Activated CD8-positive, alpha-beta memory T cell treated with anti-CD3 and anti-CD28 coated beads, Interleukin-2, amount 50 U/mL, for 1 hour (primary cell): ENCODE measurements around the gene VPREB3.

ENCODE experiments used
- DNase-seq: peaks from one replicate; pipeline ENCODE4 v3.0.0-alpha.2; 2020; ENCODE audit errors: extremely low read depth

The VPREB3 gene

GRCh38 chr22:23782703-23783102, 28.5 kb upstream of the VPREB3 start:
- no peak for DNase-seq

- no peak for DNase-seq
These were observed 28.0 kb upstream of the VPREB3 start for GRCh38 chr22:23782252-23782651.

DNA sequence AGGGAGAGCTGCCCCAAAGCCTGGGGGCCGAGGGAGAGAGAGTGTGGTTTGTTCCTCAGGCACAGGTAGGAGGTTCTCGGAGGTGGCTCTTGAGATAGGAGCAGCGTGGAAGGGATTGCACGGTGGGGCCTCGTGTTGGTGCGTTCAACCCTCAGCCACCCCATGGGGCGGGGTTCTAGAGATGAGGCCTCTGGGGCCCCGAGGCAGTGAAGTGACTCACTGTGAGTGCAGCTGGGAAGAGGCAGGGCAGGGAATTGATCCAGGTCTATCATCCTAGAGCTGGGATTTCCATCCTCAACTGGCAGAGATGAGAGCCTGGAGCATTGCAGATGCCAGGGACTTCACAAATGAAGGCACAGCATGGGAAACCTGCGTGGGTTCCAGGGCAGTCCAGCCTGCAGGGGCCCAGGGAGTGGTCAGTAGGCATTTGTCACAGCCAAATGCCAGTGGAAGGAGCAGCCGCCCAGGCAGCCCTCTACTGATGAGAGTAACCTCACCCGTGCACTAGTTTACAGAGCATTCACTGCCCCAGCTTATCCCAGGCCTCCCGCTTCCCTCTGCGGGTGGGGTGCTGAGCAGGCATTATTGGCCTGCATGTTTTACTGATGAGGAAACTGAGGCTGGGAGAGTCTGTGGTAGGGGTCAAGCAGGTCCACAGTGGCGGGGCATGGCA, 27.4 kb upstream of the VPREB3 start:
- no peak for DNase-seq

DNA sequence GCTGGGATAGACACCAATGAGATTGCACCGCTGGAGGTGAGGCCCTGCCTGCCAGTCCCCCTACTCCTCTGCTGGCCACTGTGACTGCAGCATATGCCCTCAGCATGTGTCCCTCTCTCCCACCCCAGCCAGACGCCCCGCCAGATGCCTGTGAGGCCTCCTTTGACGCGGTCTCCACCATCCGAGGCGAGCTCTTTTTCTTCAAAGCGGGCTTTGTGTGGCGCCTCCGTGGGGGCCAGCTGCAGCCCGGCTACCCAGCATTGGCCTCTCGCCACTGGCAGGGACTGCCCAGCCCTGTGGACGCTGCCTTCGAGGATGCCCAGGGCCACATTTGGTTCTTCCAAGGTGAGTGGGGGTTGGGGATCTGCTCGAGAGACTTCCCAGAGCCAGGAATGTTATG, 26.8 kb upstream of the VPREB3 start:
- no peak for DNase-seq

DNA sequence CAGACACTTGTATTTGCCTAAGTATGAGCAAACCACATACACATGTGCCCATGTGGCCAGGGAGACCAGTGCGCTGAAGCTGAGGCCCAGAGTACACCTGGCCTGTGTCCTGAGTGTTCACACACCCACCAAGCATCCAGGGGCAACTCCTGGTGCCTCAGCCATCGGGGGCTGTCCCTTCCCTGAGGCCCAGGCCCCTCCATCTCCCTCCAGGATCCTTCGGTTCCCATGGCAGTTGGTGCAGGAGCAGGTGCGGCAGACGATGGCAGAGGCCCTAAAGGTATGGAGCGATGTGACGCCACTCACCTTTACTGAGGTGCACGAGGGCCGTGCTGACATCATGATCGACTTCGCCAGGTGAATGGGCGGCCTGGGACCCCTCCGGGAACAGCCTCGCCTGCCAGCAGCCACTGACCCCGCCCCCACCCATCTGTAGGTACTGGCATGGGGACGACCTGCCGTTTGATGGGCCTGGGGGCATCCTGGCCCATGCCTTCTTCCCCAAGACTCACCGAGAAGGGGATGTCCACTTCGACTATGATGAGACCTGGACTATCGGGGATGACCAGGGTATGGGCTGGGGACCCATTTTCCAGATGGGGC, 26.0 kb upstream of the VPREB3 start:
- DNase-seq = no peak

DNA sequence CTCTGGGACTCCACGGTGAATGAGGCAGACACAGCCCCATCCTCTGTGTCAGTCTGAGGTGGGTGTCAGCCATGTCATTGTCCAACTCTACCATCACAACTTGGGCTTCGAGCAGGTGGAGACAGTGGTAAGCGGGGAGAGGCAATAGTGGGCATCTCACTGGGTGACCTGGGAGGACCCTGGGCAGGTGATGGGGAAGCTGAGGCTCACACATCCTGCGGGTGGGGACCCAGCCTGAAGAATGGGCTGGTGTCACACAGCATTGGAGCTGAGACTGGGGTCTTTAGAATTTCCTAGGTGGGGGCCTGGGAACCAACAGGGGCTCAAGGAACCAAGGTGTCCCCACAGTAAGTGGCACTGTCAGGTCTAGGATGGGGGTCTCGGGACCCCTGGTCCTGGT, 25.5 kb upstream of the VPREB3 start:
- no peak for DNase-seq

- DNase-seq = no peak
These were observed 24.9 kb upstream of the VPREB3 start for GRCh38 chr22:23779083-23779482.

GRCh38 chr22:23778577-23778900, 24.3 kb upstream of the VPREB3 start:
- DNase-seq = no peak

- DNase-seq = no peak
These were observed 23.8 kb upstream of the VPREB3 start for GRCh38 chr22:23777776-23778576.

DNA sequence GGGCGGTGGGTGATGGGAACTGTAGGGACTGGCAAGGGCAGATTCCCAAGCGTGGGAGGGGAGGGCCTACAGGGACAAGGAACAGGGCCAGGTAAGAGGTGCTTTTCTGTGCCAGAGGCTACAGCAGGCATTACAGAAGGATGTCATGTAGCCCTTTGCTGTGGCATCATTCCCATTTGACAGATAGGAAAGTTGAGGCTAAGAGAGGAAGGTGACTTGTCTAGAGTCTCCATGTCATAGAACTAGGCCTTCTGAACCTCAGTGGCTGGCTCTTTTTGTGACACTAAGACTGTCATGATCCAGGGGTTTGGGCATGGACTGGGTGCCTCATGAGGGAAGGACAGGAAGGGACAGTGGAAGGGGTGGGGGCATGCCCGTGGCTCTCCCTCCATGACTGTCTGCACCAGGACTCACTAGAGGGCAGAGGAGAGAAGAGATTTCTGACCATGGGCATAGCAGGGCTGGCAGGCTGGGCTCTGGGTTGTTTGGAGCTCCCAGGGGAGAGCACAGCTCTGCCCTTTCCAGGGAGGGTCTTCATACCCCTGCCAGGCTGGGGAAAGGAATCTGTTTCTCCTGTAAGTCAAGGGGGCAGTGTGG, 21.7 kb upstream of the VPREB3 start:
- no peak for DNase-seq

DNA sequence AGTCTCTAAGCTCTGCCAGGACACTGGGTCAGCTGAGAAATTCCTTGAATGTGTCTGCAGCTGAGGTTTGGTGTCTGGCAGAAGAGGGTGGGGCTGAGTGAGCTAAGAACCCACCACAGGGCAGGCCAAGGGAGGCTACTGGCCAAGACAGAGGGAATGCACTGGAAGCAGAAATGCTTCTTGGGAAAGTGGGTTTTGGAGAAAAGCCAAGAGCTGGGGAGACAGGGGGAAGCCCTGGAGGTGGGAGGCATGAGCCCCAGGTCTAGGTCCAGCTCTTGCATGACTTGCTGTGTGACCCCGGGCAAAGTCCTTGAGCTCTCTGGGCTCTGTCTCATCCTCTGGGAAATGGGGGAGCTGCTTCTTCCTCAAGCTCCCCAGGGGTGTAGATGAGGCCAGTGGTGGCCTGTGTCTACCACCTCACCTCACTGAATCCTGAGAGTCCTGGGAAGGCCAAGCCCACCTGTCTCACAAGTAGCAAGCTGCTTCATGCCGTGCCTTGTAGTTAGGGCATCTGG, 20.8 kb upstream of the VPREB3 start:
- DNase-seq = no peak

DNA sequence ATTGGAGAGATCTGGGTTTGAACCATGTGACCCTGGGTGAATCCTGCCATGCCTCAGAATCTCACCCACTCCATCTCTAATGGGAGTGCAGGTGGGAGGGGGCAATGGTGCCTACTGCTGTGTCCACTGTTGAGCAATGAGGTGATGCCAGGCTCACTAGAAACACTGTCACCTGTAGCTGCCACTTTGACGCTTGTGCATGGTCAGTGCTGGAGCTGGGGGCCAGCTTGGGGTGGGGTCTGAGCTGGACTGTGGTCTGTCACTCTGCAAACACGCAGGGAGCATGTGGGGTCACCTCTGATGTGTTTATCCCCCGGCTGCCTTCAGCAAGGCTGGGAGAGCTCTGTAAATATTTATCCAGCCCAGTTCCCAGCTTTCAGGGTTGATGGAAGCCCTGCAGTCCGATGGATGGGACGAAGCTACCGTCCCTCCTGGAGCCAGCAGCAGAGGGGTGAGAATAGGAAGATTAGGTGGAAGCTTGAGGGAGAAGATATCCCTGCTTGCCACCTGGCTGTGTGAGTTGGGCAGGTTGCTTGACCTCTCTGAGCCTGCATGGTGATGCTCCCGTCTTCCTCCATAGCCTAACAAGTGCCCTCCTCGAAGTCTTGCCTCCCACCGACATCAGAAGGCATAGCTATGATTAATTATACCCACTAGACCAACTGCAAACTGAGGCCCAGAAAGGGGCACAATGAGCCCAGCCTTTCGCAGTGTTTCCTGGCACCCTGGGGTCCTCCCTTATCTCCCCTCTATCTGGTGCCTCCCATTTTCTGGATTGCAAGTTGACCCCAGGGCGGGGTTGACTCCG, 20.1 kb upstream of the VPREB3 start:
- DNase-seq = no peak

DNA sequence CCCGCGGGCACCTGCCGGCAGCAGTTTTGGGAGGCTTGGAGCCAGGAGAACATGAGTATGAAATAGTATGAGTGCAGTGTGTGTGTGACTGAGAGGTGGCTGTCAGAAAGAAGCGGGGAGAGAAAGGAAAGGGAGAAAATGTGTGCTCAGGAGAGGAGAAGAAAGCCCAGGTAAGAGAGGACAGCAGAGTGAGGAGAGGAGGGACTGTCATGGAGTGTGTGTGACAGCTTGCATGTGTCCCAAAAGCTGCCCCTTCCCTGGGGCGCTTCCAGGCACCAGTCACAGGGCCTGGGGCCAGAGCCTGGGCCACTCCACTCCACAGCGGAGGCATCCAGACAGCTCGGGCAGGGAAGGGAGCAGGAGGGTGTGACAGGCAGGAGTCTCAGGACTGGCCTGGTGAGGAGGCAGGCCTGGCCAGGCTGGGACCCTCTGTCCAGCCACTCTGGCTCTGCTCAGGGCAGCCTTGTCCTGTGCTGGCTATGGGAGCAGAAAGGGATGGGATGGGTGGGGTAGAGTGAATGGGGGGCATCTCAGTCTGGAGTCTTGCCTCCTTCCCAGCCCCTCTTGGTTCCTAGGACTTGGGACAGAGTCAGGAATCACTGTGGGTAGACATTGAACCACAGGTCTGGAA, 19.4 kb upstream of the VPREB3 start:
- no peak for DNase-seq

- DNase-seq = no peak
These were observed 18.6 kb upstream of the VPREB3 start, which contains the start of gene MMP11 for GRCh38 chr22:23772649-23773473. Gene MMP11, plus strand, starts transcription at chr22:23772849. Its CDS starts 22 bp downstream, at chr22:23772871.

DNA sequence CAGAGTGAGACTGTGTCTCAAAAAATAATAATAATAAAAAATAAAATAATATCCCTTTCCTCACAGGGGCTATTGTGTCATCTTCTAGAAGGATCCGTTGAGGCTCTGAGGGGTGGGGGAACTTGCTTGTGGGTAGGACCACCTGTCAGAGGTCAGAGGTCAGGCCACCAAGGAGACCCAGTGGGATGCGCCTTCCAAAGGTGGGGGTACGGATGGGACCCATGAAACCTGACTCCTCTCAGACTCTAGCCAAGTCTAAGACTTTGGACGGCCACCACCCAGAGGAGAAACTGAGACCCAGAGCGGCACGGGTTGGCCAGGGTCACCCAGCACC, 18.1 kb upstream of the VPREB3 start:
- no peak for DNase-seq

DNA sequence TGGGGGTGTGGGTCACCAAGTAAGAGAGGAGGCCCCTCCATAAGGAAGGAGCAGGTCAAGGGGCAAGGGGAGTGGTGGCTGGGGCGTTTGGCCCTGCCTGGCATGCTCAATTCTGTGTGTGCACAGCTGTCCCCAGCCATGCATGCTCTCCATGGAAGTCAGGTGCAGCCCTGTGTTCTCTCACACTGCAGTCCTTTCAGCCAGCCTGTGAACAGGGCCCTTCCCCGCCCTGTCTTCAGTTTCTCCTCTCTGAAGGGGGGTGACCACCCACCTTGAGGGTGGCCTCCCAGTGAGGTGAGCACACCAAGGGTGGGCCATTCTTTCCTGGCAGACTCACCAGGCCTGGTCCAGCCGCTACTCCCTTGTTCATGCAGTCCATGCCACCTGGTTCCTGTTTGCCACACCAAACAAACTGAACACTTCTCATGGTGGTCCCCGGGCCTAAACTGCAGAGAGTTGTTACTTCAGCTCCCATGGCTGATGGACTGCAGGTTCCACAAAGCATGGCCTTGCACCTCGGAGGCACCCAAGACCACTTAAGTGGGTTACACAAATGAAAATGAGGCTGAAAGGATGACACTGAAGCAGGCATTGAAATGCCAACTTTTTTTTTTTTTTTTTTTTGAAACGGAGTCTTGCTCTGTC, 15.2 kb upstream of the VPREB3 start:
- DNase-seq = no peak

DNA sequence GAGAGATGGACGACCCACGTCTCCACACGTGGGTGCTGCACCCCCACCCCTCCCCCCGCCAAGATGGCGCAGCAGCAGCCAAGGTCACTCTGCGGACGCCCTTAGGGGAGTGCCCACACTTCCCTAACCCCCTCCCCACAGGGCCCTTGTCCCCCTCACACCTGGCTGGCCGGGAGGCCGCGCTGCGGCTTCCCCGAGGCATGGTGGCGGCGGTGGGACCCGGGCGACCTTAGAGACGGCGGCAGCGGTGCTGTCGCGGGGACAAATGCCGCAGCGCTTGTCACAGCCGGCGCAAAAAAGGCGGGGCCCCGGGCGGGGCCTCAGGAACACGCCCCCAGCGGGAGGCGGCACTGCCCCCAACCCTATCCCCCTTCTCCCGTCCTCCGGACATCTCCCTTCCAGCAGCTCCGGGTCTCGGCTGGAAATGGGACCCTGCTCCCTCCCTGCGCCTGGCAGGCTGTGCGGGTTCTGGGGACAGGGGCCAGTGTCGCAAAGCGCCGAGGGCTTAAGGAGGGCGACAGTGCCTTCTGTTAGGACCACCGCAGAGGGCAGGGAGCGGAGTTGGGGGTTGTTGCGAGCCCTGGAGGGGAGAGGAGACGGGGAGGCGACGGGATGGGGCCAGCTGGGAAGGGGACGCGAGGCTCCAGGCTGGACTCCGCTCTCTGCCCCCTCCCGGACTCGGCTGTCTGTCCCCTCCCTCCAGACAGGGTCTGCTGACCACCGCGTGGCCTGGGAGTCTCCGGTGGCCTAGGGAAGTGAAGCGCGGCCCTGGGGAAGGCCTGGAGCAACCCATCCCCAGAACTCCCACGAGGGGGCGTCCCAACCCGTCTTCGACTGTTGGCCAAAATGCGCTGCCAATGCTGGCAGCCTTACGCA, 13.7 kb upstream of the VPREB3 start, which contains the start of gene CHCHD10:
CHCHD10 (minus strand) TSS at position 300 of the 876 bp plus-strand sequence; CDS start at position 202, 98 bp downstream.
- DNase-seq = no peak

DNA sequence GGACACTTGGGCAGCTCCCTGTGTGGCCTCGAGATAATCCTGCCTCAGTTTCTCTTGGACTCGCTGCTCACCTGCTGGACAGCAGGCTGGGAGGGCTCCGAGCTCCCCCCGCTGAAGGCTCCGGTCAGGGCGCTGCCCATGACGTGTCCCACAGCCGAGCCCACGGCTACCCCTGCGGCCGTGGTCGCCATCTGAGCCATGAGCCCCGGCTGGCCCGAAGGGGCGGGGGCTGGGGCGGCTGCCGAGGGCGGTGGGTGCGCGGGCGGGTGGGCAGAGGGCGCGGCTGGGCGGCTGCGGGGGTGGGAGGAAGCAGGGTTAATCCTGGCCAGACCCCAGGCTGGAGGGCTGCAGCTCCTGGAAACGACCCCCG, 13.1 kb upstream of the VPREB3 start:
- no peak for DNase-seq
